ENCODE data around the gene PTPN23.

Gene PTPN23

GRCh38 chr3:47407896-47408838 is 27.3 kb downstream of the PTPN23 start:
- no peak for DNase-seq

GRCh38 chr3:47408839-47409229 is 28.0 kb downstream of the PTPN23 start:
- no peak for DNase-seq

DNA sequence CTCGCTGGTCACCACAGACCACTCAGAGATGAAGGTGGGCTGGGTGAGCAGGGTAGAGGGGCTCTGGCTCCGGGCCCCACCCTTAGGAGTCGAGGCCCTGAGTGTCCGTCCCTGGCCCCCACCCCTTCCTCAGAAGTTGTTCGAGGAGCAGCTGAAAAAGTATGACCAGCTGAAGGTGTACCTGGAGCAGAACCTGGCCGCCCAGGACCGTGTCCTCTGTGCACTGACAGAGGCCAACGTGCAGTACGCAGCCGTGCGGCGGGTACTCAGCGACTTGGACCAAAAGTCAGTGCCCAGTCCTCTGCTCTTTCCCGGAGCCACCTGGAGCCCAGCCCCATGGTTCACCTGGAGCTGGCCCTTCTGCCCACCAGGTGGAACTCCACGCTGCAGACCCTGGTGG is 28.5 kb downstream of the PTPN23 start:
- no peak for DNase-seq

DNA sequence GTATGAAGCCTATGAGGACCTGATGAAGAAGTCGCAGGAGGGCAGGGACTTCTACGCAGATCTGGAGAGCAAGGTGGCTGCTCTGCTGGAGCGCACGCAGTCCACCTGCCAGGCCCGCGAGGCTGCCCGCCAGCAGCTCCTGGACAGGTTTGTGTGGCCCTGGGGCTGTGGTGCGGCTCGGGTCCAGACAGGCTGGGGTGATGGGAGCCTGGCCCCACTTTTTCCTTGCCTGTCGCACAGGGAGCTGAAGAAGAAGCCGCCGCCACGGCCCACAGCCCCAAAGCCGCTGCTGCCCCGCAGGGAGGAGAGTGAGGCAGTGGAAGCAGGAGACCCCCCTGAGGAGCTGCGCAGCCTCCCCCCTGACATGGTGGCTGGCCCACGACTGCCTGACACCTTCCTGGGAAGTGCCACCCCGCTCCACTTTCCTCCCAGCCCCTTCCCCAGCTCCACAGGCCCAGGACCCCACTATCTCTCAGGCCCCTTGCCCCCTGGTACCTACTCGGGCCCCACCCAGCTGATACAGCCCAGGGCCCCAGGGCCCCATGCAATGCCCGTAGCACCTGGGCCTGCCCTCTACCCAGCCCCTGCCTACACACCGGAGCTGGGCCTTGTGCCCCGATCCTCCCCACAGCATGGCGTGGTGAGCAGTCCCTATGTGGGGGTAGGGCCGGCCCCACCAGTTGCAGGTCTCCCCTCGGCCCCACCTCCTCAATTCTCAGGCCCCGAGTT is 29.0 kb downstream of the PTPN23 start:
- DNase-seq: no peak

GRCh38 chr3:47410417-47410720 is 29.5 kb downstream of the PTPN23 start:
- no peak for DNase-seq

DNA sequence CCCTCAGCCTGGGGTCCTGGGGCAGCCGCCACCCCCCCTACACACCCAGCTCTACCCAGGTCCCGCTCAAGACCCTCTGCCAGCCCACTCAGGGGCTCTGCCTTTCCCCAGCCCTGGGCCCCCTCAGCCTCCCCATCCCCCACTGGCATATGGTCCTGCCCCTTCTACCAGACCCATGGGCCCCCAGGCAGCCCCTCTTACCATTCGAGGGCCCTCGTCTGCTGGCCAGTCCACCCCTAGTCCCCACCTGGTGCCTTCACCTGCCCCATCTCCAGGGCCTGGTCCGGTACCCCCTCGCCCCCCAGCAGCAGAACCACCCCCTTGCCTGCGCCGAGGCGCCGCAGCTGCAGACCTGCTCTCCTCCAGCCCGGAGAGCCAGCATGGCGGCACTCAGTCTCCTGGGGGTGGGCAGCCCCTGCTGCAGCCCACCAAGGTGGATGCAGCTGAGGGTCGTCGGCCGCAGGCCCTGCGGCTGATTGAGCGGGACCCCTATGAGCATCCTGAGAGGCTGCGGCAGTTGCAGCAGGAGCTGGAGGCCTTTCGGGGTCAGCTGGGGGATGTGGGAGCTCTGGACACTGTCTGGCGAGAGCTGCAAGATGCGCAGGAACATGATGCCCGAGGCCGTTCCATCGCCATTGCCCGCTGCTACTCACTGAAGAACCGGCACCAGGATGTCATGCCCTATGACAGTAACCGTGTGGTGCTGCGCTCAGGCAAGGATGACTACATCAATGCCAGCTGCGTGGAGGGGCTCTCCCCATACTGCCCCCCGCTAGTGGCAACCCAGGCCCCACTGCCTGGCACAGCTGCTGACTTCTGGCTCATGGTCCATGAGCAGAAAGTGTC is 30.2 kb downstream of the PTPN23 start:
- DNase-seq: no peak

DNA sequence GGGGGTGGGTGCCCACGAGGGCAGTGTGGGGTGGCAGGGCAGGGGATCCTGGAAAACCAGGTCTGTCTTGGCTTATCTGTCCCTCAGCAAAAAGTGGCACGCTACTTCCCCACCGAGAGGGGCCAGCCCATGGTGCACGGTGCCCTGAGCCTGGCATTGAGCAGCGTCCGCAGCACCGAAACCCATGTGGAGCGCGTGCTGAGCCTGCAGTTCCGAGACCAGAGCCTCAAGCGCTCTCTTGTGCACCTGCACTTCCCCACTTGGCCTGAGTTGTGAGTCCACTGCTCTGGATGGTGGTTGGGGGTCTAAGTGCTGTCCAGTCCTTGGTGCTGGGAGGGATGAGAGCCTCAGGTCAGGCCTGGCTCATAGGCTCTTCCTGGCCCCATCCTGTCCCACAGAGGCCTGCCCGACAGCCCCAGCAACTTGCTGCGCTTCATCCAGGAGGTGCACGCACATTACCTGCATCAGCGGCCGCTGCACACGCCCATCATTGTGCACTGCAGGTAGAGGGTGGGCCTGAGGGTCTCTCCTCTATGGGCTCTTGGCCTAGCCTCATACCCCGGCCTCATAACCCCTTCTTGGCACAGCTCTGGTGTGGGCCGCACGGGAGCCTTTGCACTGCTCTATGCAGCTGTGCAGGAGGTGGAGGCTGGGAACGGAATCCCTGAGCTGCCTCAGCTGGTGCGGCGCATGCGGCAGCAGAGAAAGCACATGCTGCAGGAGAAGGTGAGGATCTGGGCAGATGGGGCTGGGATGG is 31.1 kb downstream of the PTPN23 start:
- no peak for DNase-seq

DNA sequence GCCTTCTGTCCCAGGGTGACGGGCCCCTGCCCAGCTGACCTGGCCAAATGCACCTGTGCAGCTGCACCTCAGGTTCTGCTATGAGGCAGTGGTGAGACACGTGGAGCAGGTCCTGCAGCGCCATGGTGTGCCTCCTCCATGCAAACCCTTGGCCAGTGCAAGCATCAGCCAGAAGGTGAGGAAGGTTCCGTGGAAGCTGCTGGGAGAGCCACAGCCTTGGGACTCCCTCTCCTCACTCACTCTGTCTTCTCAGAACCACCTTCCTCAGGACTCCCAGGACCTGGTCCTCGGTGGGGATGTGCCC is 31.6 kb downstream of the PTPN23 start:
- no peak for DNase-seq

DNA sequence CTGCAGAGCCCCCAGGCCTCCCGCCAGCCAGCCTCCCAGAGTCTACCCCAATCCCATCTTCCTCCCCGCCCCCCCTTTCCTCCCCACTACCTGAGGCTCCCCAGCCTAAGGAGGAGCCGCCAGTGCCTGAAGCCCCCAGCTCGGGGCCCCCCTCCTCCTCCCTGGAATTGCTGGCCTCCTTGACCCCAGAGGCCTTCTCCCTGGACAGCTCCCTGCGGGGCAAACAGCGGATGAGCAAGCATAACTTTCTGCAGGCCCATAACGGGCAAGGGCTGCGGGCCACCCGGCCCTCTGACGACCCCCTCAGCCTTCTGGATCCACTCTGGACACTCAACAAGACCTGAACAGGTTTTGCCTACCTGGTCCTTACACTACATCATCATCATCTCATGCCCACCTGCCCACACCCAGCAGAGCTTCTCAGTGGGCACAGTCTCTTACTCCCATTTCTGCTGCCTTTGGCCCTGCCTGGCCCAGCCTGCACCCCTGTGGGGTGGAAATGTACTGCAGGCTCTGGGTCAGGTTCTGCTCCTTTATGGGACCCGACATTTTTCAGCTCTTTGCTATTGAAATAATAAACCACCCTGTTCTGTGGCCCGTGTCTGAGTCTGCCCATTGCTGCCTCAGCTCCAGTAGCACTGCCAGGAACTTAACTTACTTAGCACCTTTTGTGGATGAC is 32.2 kb downstream of the PTPN23 start:
- no peak for DNase-seq

GRCh38 chr3:47413751-47414150 is 32.9 kb downstream of the PTPN23 start:
- DNase-seq: peak; percentile 60 to 73

DNA sequence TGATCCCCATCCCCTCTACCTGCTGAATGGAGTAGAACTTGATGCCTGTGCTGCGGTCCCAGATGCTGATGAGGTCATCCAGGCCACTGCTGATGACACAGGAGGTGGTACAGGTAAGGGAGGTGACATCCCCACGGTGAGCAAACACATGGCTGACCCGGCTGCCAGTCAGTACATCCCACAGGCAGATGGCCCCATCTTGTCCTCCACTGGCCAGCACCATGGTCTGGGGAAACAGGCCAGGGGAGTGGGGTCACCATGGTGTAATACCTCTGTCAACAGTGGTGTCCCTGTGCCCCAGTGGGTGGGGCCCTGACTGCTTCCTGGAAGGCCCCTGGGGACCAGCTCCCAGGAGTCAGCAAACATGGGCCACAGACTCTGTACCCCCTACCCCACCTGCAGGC is 33.3 kb downstream of the PTPN23 start:
- DNase-seq: no peak

DNA sequence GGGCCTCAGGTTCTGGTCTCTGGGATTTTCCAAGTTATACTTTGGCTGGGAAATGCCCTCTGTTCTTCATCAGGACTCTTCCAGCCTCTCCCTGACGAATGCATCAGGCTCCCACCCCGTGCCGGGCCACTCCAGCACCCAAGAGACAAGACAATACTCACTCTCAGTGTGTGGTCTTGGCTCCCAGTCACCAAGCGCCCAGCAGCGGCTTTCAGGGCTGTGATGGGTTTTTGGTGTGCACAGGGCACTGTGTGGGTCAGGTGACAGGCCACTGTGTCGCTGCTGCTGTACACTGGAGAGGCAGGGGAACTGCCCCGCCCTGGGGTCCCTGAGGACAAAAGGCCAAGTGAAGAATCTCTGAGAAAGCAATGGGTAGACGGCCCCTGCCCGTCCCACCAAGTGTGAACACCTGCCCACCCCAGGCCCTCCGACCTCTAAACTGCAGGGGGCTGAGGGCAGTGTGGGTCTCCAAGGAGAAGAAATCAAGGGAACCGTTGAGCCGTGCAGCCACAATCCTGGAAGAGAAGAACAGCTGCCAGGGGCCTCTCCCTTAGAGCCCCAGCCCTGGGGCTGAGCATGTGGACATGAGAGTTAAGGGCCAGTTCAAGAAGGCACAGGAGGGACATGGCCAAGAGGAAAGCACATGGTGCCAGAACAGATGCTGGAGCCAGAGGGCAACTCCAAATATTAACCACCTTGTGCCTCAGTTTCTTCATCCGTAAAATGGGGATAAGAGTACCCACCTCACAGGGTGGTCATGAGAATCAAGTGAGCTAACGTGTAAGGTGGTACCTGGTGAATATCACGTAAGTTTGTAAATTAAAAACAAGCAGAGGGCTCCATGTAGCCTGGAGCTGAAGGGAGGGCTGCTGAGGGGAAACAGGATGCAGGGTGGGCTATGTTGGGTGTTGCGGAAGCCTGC is 34.1 kb downstream of the PTPN23 start:
- no peak for DNase-seq

DNA sequence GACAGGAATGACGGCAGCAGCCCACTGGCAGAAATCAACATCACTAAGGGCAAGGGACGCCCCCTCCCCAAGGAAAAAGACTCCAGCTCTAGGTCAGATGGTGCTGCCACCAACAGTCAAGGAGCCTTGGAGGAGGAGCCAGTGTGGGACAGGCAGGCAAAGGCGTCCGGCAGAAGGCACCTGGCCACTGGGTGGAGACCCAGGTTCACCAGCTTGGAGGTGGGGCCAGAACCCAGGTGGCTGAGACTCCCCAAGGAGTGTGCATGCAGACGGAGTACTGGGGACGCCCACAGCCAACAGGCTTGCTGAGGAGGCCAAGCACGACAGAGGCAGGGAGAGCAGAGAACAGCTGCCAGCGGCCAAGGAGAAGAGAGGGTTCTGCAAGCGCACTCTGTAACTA is 35.2 kb downstream of the PTPN23 start:
- no peak for DNase-seq

GRCh38 chr3:47418167-47419082 is 37.6 kb downstream of the PTPN23 start:
- DNase-seq: no peak

- no peak for DNase-seq
Observed at GRCh38 chr3:47419083-47420043, 38.5 kb downstream of the PTPN23 start.

DNA sequence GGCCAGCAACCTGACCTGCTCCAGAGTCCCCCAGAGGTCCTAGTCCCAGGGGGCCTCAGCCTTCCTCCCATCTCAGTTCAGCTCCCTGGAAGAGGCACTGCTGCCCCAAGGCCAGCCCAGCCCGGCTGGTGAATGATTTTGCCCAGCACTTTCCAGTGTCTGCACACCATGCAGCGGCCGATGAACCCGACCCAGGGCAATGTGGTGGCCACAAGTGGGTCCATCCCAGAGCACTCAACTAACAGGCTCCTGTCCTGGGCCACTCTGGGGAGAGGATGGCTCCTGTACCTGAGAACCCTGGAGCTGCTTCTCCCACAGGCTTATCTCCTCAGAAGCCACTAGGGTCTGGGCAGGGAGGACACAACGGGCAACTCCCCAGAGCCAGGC is 39.2 kb downstream of the PTPN23 start:
- DNase-seq: no peak

DNA sequence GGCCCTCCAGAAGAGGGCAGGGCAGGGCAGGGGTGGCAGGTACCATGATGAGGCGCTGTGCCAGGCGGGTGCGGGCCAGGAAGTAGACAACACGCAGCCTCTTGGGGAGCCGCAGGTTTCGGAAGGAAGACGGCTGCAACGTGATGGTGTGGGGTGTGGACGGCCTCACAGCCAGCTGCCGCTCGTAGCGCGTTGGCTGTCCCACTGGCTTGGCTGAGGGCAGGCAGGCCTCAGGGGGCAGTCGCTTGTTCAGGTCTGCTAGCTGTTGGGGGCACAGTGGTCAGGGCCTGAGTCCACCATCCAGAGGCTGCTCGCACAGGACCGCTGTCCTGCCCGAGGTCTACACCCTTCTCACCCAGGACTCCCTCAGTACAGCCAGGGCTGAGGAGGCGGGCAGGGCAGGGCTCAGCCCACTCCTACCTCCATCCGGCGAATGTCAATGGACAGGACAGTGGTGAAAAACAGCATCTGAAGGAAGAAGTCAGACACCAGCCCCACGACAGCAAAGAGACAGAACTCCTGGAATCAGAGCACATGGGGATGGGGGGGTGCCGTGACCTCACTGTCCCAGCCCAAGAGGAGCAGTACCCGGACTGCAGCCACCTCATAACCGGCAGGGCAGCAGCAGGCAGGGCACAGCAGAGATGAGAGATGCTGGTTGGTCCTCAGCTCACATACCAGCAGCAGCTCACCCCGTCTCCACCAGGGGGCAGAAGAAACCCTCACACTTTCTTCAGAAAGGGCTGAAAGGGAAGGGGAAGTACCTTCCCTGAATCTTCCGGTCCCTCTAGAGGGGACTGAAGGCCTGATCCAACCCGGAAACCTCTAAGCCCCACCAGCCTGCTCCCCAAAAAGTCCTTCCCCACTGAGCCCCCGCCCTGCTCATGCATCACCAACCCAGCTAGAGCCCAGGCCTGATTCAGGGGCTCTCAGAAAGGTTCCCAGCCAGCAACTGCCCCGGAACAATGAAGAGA is 40.0 kb downstream of the PTPN23 start:
- DNase-seq: peak; percentile 57 to 73
